ENCODE results near the gene PDCD7. TPM values are rescaled to one million over a fixed set of nuclear protein-coding genes. Genes with fewer than 3 reads are reported as not detected.

PDCD7 gene
- total RNA-seq, 4 donors from 2014 or later = 12.1 to 20.8 (median 16.6) TPM

DNA sequence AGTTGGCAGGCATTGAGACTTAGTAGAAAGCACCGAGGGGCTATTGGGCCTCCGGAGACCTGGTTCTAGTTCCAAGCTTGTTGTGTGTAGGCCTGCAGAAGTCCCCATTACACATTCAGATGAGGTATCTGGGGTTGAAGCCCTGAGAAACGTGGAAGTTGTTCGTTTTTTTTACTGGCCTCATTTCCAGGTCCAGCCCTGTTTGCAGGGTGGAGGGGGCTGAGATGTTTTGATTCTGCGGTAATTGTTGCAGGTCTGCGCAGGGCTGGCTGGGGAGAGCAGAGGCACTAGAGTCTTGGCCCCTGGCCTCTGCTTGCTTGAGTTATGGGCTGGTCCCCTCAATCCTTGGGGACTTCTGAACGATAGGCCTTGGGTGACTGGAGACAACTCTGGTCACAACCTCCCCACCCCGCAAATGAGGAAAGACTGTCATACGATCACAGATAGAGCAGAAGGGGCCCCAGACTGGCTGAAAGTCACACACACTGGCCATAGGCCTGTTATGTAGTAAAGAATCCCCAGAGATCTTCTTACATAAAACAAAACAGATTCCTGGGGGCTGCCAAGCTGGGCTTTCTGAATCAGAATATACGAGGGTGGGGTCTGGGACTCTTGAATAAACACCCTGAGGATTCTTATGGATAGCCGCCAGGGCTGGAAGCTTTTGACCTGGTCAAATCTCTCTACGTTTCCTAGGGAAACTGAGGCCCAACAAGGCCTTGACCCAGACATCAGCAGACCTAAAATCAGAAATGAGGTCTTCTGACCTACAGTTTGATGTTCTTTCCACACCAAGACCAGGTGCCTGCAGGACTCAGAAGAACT, 41.5 kb downstream of the PDCD7 start:
- H3K27me3 ChIP-seq = no peaks in the 10 kb centered on the region
- H3K36me3 ChIP-seq = peaks cover 0 to 8% (median 0%) of the 10 kb centered on the region in 3 donors
- whole genome bisulfite sequencing, 2 donors = 72 to 76% methylated on average over 9 to 10 of the region's 12 CpGs
- intact Hi-C loops (cut with DNase I) = no loop called here
- H3K4me1 ChIP-seq = peaks cover 20 to 54% (median 26%) of the 10 kb centered on the region in 3 donors
- TF ChIP-seq POLR2A (IDR thresholded peaks at IDR 0.05) = no peak
- TF ChIP-seq, protein P1, sequence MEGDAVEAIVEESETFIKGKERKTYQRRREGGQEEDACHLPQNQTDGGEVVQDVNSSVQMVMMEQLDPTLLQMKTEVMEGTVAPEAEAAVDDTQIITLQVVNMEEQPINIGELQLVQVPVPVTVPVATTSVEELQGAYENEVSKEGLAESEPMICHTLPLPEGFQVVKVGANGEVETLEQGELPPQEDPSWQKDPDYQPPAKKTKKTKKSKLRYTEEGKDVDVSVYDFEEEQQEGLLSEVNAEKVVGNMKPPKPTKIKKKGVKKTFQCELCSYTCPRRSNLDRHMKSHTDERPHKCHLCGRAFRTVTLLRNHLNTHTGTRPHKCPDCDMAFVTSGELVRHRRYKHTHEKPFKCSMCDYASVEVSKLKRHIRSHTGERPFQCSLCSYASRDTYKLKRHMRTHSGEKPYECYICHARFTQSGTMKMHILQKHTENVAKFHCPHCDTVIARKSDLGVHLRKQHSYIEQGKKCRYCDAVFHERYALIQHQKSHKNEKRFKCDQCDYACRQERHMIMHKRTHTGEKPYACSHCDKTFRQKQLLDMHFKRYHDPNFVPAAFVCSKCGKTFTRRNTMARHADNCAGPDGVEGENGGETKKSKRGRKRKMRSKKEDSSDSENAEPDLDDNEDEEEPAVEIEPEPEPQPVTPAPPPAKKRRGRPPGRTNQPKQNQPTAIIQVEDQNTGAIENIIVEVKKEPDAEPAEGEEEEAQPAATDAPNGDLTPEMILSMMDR (IDR thresholded peaks at IDR 0.05) = no peak
- H3K27ac ChIP-seq = peak overlapping the region in 3 of 4 donors; percentile 39 to 55 (median 48)
- H3K9me3 ChIP-seq = no peaks in the 10 kb centered on the region
- no peak overlapping the region for H3K4me3 ChIP-seq
- DNase-seq = no peak

DNA sequence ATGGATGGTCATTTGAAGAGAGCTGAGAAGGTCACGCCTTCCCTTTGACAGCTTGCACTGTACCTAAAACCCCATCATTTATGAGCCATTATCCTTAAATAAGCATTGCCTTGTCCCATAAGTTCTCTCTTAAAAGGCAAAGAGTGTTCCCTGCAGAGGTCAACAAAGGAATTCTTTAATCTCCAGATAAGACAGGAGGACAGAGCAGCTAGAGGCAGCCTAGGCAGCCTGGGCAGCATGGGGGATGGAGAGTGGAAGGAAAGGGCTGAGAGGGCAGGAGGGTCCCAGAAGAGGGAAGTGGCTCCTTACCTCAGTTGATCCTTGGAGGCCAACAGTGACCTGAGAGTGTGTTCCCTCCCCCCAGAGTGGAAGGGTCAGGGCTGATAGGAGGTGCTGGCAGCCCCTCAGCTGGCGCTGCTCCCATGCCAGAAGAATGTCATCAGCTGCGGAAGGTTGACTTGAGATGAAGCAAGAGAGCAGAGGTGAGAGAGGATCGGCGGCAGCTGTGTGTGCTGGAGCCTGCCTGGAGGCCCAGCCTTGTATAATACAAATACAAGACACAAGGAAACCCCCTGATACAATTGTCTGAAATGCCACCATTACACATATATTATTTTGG, 44.3 kb downstream of the PDCD7 start:
- Histone ChIP-seq H3K4me3 (no peak overlapping the region), H3K27ac (peak overlapping the region; percentile 59 to 89 (median 83)), H3K9me3 (no peaks in the 10 kb centered on the region), H3K36me3 (no peaks in the 10 kb centered on the region), H3K27me3 (peaks cover 0 to 8% (median 0%) of the 10 kb centered on the region in 4 donors), H3K4me1 (peaks cover 27 to 64% (median 33%) of the 10 kb centered on the region in 3 donors)
- TF ChIP-seq, protein P1 (IDR thresholded peaks at IDR 0.05) = no peak
- no peak for TF ChIP-seq POLR2A (IDR thresholded peaks at IDR 0.05)
- no peak for DNase-seq
- intact Hi-C loops (cut with DNase I) = no loop called here
- WGBS, 2 donors = 46 to 74% methylated on average over 3 to 5 of the region's 5 CpGs

DNA sequence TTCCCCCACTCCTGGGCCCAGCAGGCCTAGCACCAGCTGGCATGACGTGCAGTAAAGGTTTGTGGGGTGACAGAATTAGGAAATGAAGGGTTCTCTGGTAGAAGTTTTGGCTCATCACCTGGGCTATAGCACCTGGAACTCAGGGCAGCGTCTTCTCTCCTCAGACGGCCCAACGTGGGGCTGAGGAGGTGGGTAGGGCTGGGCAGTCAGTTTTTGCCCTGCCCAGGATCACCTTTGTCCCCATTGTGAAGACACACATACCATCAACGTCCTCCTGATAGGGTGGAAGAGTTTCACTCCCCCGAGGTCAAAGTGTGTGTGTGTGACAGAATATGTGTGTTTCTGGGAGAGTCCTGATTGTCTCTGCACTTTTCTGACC, 45.0 kb downstream of the PDCD7 start:
- intact Hi-C loops (cut with DNase I) = no loop called here
- H3K36me3 ChIP-seq = no peaks in the 10 kb centered on the region
- H3K4me1 ChIP-seq = peaks cover 28 to 60% (median 33%) of the 10 kb centered on the region in 3 donors
- 27 to 51% methylated on average over 2 to 6 of the region's 6 CpGs for WGBS, 2 donors
- peaks cover 0 to 10% (median 0%) of the 10 kb centered on the region in 4 donors for H3K27me3 ChIP-seq
- H3K27ac ChIP-seq = peak overlapping the region; percentile 59 to 89 (median 83)
- H3K4me3 ChIP-seq = no peak overlapping the region
- TF ChIP-seq, protein P1 (IDR thresholded peaks at IDR 0.05) = no peak
- TF ChIP-seq POLR2A (IDR thresholded peaks at IDR 0.05) = no peak
- no peaks in the 10 kb centered on the region for H3K9me3 ChIP-seq
- DNase-seq = no peak

GRCh38 chr15:65087873-65088642, 45.5 kb downstream of the PDCD7 start:
- Histone ChIP-seq H3K4me3 (no peak overlapping the region), H3K4me1 (peaks cover 33 to 66% (median 37%) of the 10 kb centered on the region in 3 donors), H3K36me3 (no peaks in the 10 kb centered on the region), H3K9me3 (no peaks in the 10 kb centered on the region), H3K27me3 (peaks cover 0 to 16% (median 0%) of the 10 kb centered on the region in 4 donors), H3K27ac (peak overlapping the region; percentile 59 to 89 (median 83))
- no peak for DNase-seq
- peak in 1 of 4 donors; percentile 17 for TF ChIP-seq POLR2A (IDR thresholded peaks at IDR 0.05)
- TF ChIP-seq, protein P1 (IDR thresholded peaks at IDR 0.05) = no peak
- 34 to 47% methylated on average over 8 of the region's 13 CpGs for WGBS, 2 donors
- intact Hi-C loops (cut with DNase I) = no loop called here
